H9 (cell line): ENCODE data around the gene ZFP92. TPM values are rescaled to one million over a fixed set of nuclear protein-coding genes. Genes with fewer than 3 reads are reported as not detected.

Experiments used
- DNase-seq: peaks from one replicate; pipeline ENCODE4 v3.0.0-alpha.2; 2017
- H2AFZ ChIP-seq: one replicate; pipeline ENCODE4 v1.6.1; 2013; ENCODE audit warnings: mild to moderate bottlenecking, low read length, control low read depth, moderate library complexity
- H2AK5ac ChIP-seq: 2 replicates; pipeline ENCODE4 v1.6.1; 2013; ENCODE audit warnings: low read length, control low read depth, mixed read lengths; ENCODE audit not compliant: insufficient read length
- H2BK120ac ChIP-seq: one replicate; pipeline ENCODE4 v1.6.1; 2013; ENCODE audit warnings: low read depth, mild to moderate bottlenecking, low read length, control low read depth, inconsistent platforms; ENCODE audit not compliant: poor library complexity, severe bottlenecking
- H2BK12ac ChIP-seq: 2 replicates; pipeline ENCODE4 v1.6.1; 2013; ENCODE audit warnings: low read length, control low read depth, mixed read lengths, low read depth; ENCODE audit not compliant: insufficient read length
- H2BK15ac ChIP-seq: 2 replicates; pipeline ENCODE4 v1.6.1; 2013; ENCODE audit warnings: low read depth, low read length, control low read depth
- H2BK20ac ChIP-seq: one replicate; pipeline ENCODE4 v1.6.1; 2013; ENCODE audit warnings: low read depth, mild to moderate bottlenecking, low read length, control low read depth, inconsistent platforms; ENCODE audit not compliant: poor library complexity, severe bottlenecking
- H2BK5ac ChIP-seq: 2 replicates; pipeline ENCODE4 v1.6.1; 2013; ENCODE audit warnings: low read length, control low read depth, mixed read lengths; ENCODE audit not compliant: insufficient read length
- H3K14ac ChIP-seq: 2 replicates; pipeline ENCODE4 v1.6.1; 2013; ENCODE audit warnings: low read length, control low read depth; ENCODE audit not compliant: insufficient read depth
- H3K18ac ChIP-seq: 2 replicates; pipeline ENCODE4 v1.6.1; 2013; ENCODE audit warnings: low read depth, mild to moderate bottlenecking, mixed read lengths, low read length, control low read depth; ENCODE audit not compliant: insufficient read length
- H3K23ac ChIP-seq: 2 replicates; pipeline ENCODE4 v1.6.1; 2013; ENCODE audit warnings: low read length, control low read depth, mixed read lengths, low read depth; ENCODE audit not compliant: insufficient read length
- H3K23me2 ChIP-seq: 2 replicates; pipeline ENCODE4 v1.6.1; 2013; ENCODE audit warnings: low read depth, mild to moderate bottlenecking, mixed read lengths, low read length, control low read depth; ENCODE audit not compliant: insufficient read length, poor library complexity, severe bottlenecking
- H3K27ac ChIP-seq: 2 replicates; pipeline ENCODE4 v1.5.1; 2013; ENCODE audit warnings: low read length, control low read depth, mixed read lengths, low read depth; ENCODE audit not compliant: insufficient read length
- H3K27me3 ChIP-seq: 2 replicates; pipeline ENCODE4 v1.6.1; 2013; ENCODE audit warnings: low read length, control low read depth, inconsistent platforms; ENCODE audit not compliant: insufficient read depth
- H3K4ac ChIP-seq: 2 replicates; pipeline ENCODE4 v1.6.1; 2013; ENCODE audit warnings: low read depth, mild to moderate bottlenecking, control low read depth, inconsistent platforms, low read length, moderate library complexity
- H3K4me1 ChIP-seq: 2 replicates; pipeline ENCODE4 v1.6.1; 2013; ENCODE audit warnings: low read length, control low read depth, inconsistent platforms; ENCODE audit not compliant: insufficient read depth
- H3K4me2 ChIP-seq: 2 replicates; pipeline ENCODE4 v1.6.1; 2013; ENCODE audit warnings: low read length, control low read depth, mixed read lengths; ENCODE audit not compliant: insufficient read length, insufficient read depth
- H3K56ac ChIP-seq: 2 replicates; pipeline ENCODE4 v1.6.1; 2013; ENCODE audit warnings: low read depth, mild to moderate bottlenecking, mixed read lengths, low read length, control low read depth; ENCODE audit not compliant: insufficient read length
- H3K79me1 ChIP-seq: 2 replicates; pipeline ENCODE4 v1.6.1; 2013; ENCODE audit warnings: low read depth, mild to moderate bottlenecking, moderate library complexity, low read length, control low read depth, inconsistent platforms; ENCODE audit not compliant: insufficient read depth, poor library complexity, severe bottlenecking
- H3K79me2 ChIP-seq: 2 replicates; pipeline ENCODE4 v1.6.1; 2013; ENCODE audit warnings: low read length, control low read depth, inconsistent platforms; ENCODE audit not compliant: insufficient read depth
- H3K9ac ChIP-seq: 2 replicates; pipeline ENCODE4 v1.6.1; 2013; ENCODE audit warnings: low read length, control low read depth, mixed read lengths; ENCODE audit not compliant: insufficient read length; ENCODE audit errors: extremely low read depth
- H3K9me3 ChIP-seq: one replicate; pipeline ENCODE4 v1.6.1; 2013; ENCODE audit warnings: low read depth, low read length, inconsistent platforms; ENCODE audit not compliant: control insufficient read depth
- H3T11ph ChIP-seq: one replicate; pipeline ENCODE4 v1.6.1; 2013; ENCODE audit warnings: mild to moderate bottlenecking, low read length, control low read depth, inconsistent platforms
- H4K20me1 ChIP-seq: one replicate; pipeline ENCODE4 v1.6.1; 2013; ENCODE audit not compliant: control insufficient read depth, insufficient read length, insufficient read depth
- H4K5ac ChIP-seq: 2 replicates; pipeline ENCODE4 v1.6.1; 2013; ENCODE audit warnings: low read depth, mild to moderate bottlenecking, mixed read lengths, low read length, control low read depth; ENCODE audit not compliant: insufficient read length
- H4K8ac ChIP-seq: replicated peaks from 2 replicates; pipeline ENCODE4 v1.6.1; 2013; ENCODE audit warnings: low read length, control low read depth, mixed read lengths, low read depth; ENCODE audit not compliant: insufficient read length
- H4K91ac ChIP-seq: 2 replicates; pipeline ENCODE4 v1.6.1; 2013; ENCODE audit warnings: low read depth, mild to moderate bottlenecking, moderate library complexity, mixed read lengths, low read length, control low read depth; ENCODE audit not compliant: insufficient read length
- H3K27ac Mint-ChIP-seq, 3 experiments: 2 replicates in 2 of 3; 3 replicates in 1 of 3; pipeline ENCODE4 v1.8.0; 2020 to 2021; ENCODE audit warnings: mixed read lengths in 3 of 3, mild to moderate bottlenecking in 1 of 3, moderate library complexity in 1 of 3
- H3K27me3 Mint-ChIP-seq: 2 replicates; pipeline ENCODE4 v1.8.0; 2021; ENCODE audit warnings: low read depth, mild to moderate bottlenecking, moderate library complexity, mixed read lengths
- H3K36me3 Mint-ChIP-seq, 3 experiments: 2 replicates in 2 of 3; 3 replicates in 1 of 3; pipeline ENCODE4 v1.8.0; 2020 to 2021; ENCODE audit warnings: low read depth in 3 of 3, mixed read lengths in 3 of 3; ENCODE audit not compliant: insufficient read depth in 1 of 3
- H3K4me1 Mint-ChIP-seq, 2 experiments: 2 replicates each; pipeline ENCODE4 v1.8.0; 2020; ENCODE audit warnings: mixed read lengths in 2 of 2
- H3K4me3 Mint-ChIP-seq, 2 experiments: 2 replicates in 1 of 2; 3 replicates in 1 of 2; pipeline ENCODE4 v1.8.0; 2020 to 2021; ENCODE audit warnings: mild to moderate bottlenecking in 2 of 2, mixed read lengths in 2 of 2, moderate library complexity in 1 of 2
- H3K9me3 Mint-ChIP-seq, 2 experiments: 2 replicates in 1 of 2; 3 replicates in 1 of 2; pipeline ENCODE4 v1.8.0; 2020; ENCODE audit warnings: mild to moderate bottlenecking in 2 of 2, mixed read lengths in 2 of 2, moderate library complexity in 1 of 2
- CTCF ChIP-seq: fragments of 200-600 bp; sonication (generic); conservative IDR thresholded peaks from 3 replicates; pipeline ENCODE4 v1.8.0; 2021; ENCODE audit warnings: antibody characterized with exemption, mild to moderate bottlenecking
- WGBS: extraction: QIAGEN DNeasy Blood & Tissue Kit; methylation state at CpG from one replicate; pipeline ENCODE4 v1.1.7; 2013; ENCODE audit warnings: missing lambda C conversion rate, low lambda C conversion rate, mixed read lengths; ENCODE audit not compliant: insufficient read length; ENCODE audit errors: extremely low coverage; 5-methylcytosine and 5-hydroxymethylcytosine counted together
- total RNA-seq: library from RNA; stranded (reverse); gene quantifications from 2 replicates; pipeline ENCODE4 v1.2.1, GENCODE V29; 2021

Gene ZFP92
- total RNA-seq, 1 experiment from 2014 or later: 0.68 TPM

GRCh38 chrX:153395613-153396319 lies 15.5 kb upstream of the ZFP92 start:
- no peak overlapping the region for H2BK20ac ChIP-seq
- Mint-ChIP-seq H3K27me3 (peaks cover 12% of the 10 kb centered on the region), H3K4me3 (no peak overlapping the region), H3K9me3 (peaks cover 54 to 57% of the 10 kb centered on the region in 2 experiments), H3K27ac (no peak overlapping the region), H3K36me3 (peaks cover 0 to 4% (median 0%) of the 10 kb centered on the region in 3 experiments; a peak in 3 of 7 replicates), H3K4me1 (peaks cover 0 to 6% of the 10 kb centered on the region in 2 experiments; a peak in 1 of 4 replicates)
- H3K23me2 ChIP-seq: peaks cover 5% of the 10 kb centered on the region
- H2BK120ac ChIP-seq: no peak overlapping the region
- H3K4ac ChIP-seq: no peak overlapping the region
- no peak overlapping the region for H2BK15ac ChIP-seq
- H3K9me3 ChIP-seq: peaks cover 35% of the 10 kb centered on the region
- no peaks in the 10 kb centered on the region for H3K79me2 ChIP-seq
- no peaks in the 10 kb centered on the region for H3K4me1 ChIP-seq
- H4K91ac ChIP-seq: no peak overlapping the region
- WGBS: no CpG with 5 or more reads among the region's 26 CpGs
- H3K27me3 ChIP-seq: no peaks in the 10 kb centered on the region
- H2BK5ac ChIP-seq: no peak overlapping the region
- no peak overlapping the region for H2AFZ ChIP-seq
- no peak for DNase-seq
- H3K4me2 ChIP-seq: no peak overlapping the region
- H2BK12ac ChIP-seq: no peak overlapping the region
- no peak overlapping the region for H3K23ac ChIP-seq
- H3K18ac ChIP-seq: no peak overlapping the region
- TF ChIP-seq CTCF: no peak
- no peak overlapping the region for H3K27ac ChIP-seq
- no peaks in the 10 kb centered on the region for H3K79me1 ChIP-seq
- H4K20me1 ChIP-seq: no peaks in the 10 kb centered on the region
- H3K56ac ChIP-seq: no peak overlapping the region
- H4K8ac ChIP-seq: no peak overlapping the region
- H3K14ac ChIP-seq: no peak overlapping the region; the same call in 1 of the 2 replicates
- no peak overlapping the region for H3T11ph ChIP-seq
- H4K5ac ChIP-seq: no peak overlapping the region
- no peak overlapping the region for H3K9ac ChIP-seq
- no peak overlapping the region for H2AK5ac ChIP-seq
